ENCODE data around the gene RREB1. TPM values are rescaled to one million over a fixed set of nuclear protein-coding genes. Genes with fewer than 3 reads are reported as not detected.

The RREB1 gene
- total and polyA plus RNA-seq, 2 of the 4 experiments (the other 2 are of a cell fraction), result 8.4 to 14.5 TPM

GRCh38 chr6:7250812-7251211 lies 143.1 kb downstream of the RREB1 start:
- WGBS, 2 experiments (ENCODE audit: extremely low coverage in 2 of 2, insufficient read length in 1 of 2), result no CpG with 5 or more reads among the region's 8 CpGs
- Histone ChIP-seq H4K20me1 (ENCODE audit: insufficient read depth, low read length) (peaks cover 9% of the 10 kb centered on the region; the same call in 1 of the 2 replicates), H4K8ac (ENCODE audit: low read depth in 2 of 2, low read length in 2 of 2) (no peak overlapping the region), H3K36me3 (ENCODE audit: control insufficient read depth, insufficient read depth, low read length) (peaks cover 42% of the 10 kb centered on the region), H3K9ac (ENCODE audit: low read depth, low read length) (no peak overlapping the region), H3K4me2 (ENCODE audit: low read depth, low read length) (no peak overlapping the region), H2AK9ac (replicated peaks; ENCODE audit: low read depth, low read length, poor library complexity) (no peak overlapping the region), H3K18ac (ENCODE audit: low read depth, low read length) (no peak overlapping the region), H2AFZ (replicated peaks; ENCODE audit: low read length, poor library complexity) (no peak overlapping the region), H2BK20ac (ENCODE audit: low read depth, low read length) (no peak overlapping the region), H3K9me1 (ENCODE audit: insufficient read depth, low read length) (0 out of 2 replicates have a peak, but pooled peaks cover 4% of the 10 kb centered on the region), H4K91ac (ENCODE audit: insufficient read depth, low read depth, low read length) (no peak overlapping the region), H2BK5ac (ENCODE audit: low read depth, low read length, poor library complexity, severe bottlenecking) (no peak overlapping the region), H3K27me3 (ENCODE audit: control insufficient read depth, insufficient read depth, low read length) (no peaks in the 10 kb centered on the region), H3K56ac (ENCODE audit: extremely low read depth, insufficient read depth, low read length) (no peak overlapping the region), H3K23ac (ENCODE audit: low read depth, low read length) (no peak overlapping the region), H2BK15ac (ENCODE audit: low read depth, low read length) (no peak overlapping the region), H3K4ac (ENCODE audit: low read depth, low read length) (no peak overlapping the region), H2AK5ac (ENCODE audit: low read depth, low read length) (no peak overlapping the region), H3K9me3 (ENCODE audit: control insufficient read depth, insufficient read depth, low read length) (peaks cover 3% of the 10 kb centered on the region), H3K27ac (ENCODE audit: insufficient read depth, low read length) (no peak overlapping the region), H3K14ac (replicated peaks; ENCODE audit: low read depth, low read length) (no peak overlapping the region), H3K4me1 (ENCODE audit: control insufficient read depth, insufficient read depth, low read length) (no peaks in the 10 kb centered on the region), H4K5ac (ENCODE audit: low read depth, low read length) (no peak overlapping the region), H3K4me3 (ENCODE audit: insufficient read depth, low read depth, low read length) (no peak overlapping the region), H3K79me1 (ENCODE audit: low read depth in 1 of 2, low read length in 2 of 2) (peaks cover 3 to 19% of the 10 kb centered on the region in 2 experiments; a peak in 1 of 4 replicates), H2BK120ac (ENCODE audit: low read depth, low read length) (no peak overlapping the region)
- in situ Hi-C loops (cut with MboI; ENCODE audit: low sequenced_read_pairs), result no loop called here
- ChIA-PET POLR2A (ENCODE audit: unreplicated experiment) (no interaction called here), CTCF (interaction anchor here (0.6 to 0.9 kb wide), 2 partner anchors 12 to 548 kb away, joined by 3 to 4 read pairs; no protein-coding TSS in a partner anchor)
- intact Hi-C loops (cut with micrococcal nuclease), result no loop called here
- BruUV-seq (replicated peaks), result no TSS peak
- ATAC-seq (ENCODE audit: low read depth) (no peak), DNase-seq (no peak)
- TF ChIP-seq FOS (IDR thresholded peaks at IDR 0.05; ENCODE audit: low read depth, low read length), result no peak
- no peak for TF ChIP-seq CEBPB (IDR thresholded peaks at IDR 0.05; ENCODE audit: low read depth, low read length)
- TF ChIP-seq MXI1 (IDR thresholded peaks at IDR 0.05; ENCODE audit: borderline replicate concordance, low read depth, low read length), result no peak
- no peak for TF ChIP-seq SMC3 (IDR thresholded peaks at IDR 0.05; ENCODE audit: low read depth, low read length)
- no peak for TF ChIP-seq MAZ (IDR thresholded peaks at IDR 0.05; ENCODE audit: borderline replicate concordance, low read depth, low read length)
- TF ChIP-seq MAFK (IDR thresholded peaks at IDR 0.05; ENCODE audit: low read depth, low read length), result no peak
- TF ChIP-seq RAD21 (IDR thresholded peaks at IDR 0.05; ENCODE audit: low read length), result no peak
- no peak for TF ChIP-seq CHD1 (IDR thresholded peaks at IDR 0.05; ENCODE audit: low read depth, low read length)
- no peak for TF ChIP-seq ELK1 (IDR thresholded peaks at IDR 0.05; ENCODE audit: borderline replicate concordance, low read depth, low read length)
- no peak for TF ChIP-seq RFX5 (IDR thresholded peaks at IDR 0.05; ENCODE audit: low read depth, low read length)
- TF ChIP-seq NFE2L2 (IDR thresholded peaks at IDR 0.05; ENCODE audit: low read depth, low read length), result no peak
- TF ChIP-seq CTCF (conservative IDR thresholded peaks at IDR 0.05; ENCODE audit: low read depth, low read length), result no peak
- TF ChIP-seq RCOR1 (IDR thresholded peaks at IDR 0.05; ENCODE audit: insufficient replicate concordance, low read length), result no peak
- TF ChIP-seq POLR2A (IDR thresholded peaks at IDR 0.05; ENCODE audit: low read depth, low read length), result no peak
- TF ChIP-seq BHLHE40 (IDR thresholded peaks at IDR 0.05; ENCODE audit: low read depth, low read length), result no peak
- no peak for TF ChIP-seq USF2 (IDR thresholded peaks at IDR 0.05; ENCODE audit: low read depth, low read length)
- dilution Hi-C loops (cut with HindIII; ENCODE audit: low sequenced_read_pairs, unreplicated experiment), result no loop called here
